Memory B cell (primary cell): ENCODE results near the gene TBC1D19.

Source experiments
- ATAC-seq: fragments of 150-1000 bp; cut with Tn5 transposase; 2 replicates; pipeline ENCODE4 v1.10.0; 2021; ENCODE audit warnings: low read depth, mild to moderate bottlenecking, moderate library complexity
- DNase-seq, 2 donors: peaks; one replicate each; pipeline ENCODE4 v3.0.0; 2022; ENCODE audit warnings: low spot score in 2 of 2
- H3K27ac Mint-ChIP-seq: one replicate; pipeline ENCODE4 v1.8.0; 2022; ENCODE audit warnings: mild to moderate bottlenecking, moderate library complexity, mixed read lengths
- H3K27me3 Mint-ChIP-seq: one replicate; pipeline ENCODE4 v1.8.0; 2022; ENCODE audit warnings: mixed read lengths
- H3K36me3 Mint-ChIP-seq: one replicate; pipeline ENCODE4 v1.8.0; 2022; ENCODE audit warnings: mild to moderate bottlenecking, mixed read lengths
- H3K4me1 Mint-ChIP-seq: one replicate; pipeline ENCODE4 v1.8.0; 2022; ENCODE audit warnings: mixed read lengths
- H3K4me3 Mint-ChIP-seq: one replicate; pipeline ENCODE4 v1.8.0; 2022; ENCODE audit warnings: mild to moderate bottlenecking, moderate library complexity, mixed read lengths
- H3K9me3 Mint-ChIP-seq: one replicate; pipeline ENCODE4 v1.8.0; 2022; ENCODE audit warnings: mixed read lengths

TBC1D19 gene

DNA sequence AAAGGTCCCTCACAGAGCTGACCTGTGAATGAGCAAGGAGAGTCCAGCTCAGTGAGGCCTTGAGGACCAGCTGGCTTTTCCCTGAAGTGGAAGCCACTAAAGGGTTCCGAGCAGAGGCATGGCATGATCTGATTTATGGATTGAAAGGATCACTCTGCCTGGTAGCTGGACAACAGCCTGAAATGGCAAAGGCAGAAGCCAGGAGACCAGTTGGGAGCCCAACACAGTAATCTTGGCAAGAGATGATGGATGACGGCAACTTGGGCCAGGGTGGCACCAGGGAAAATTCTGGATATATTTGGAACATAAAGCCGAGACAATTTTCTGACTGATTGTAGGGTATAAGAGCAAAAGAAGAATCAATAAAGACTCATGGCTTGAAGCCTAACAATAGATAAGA lies 207.5 kb downstream of the TBC1D19 start:
- no peaks in the 10 kb centered on the region for H3K36me3 Mint-ChIP-seq
- H3K27me3 Mint-ChIP-seq: peaks cover 4% of the 10 kb centered on the region
- H3K9me3 Mint-ChIP-seq: no peaks in the 10 kb centered on the region
- H3K4me1 Mint-ChIP-seq: peaks cover 16% of the 10 kb centered on the region
- H3K27ac Mint-ChIP-seq: no peak overlapping the region
- no peak overlapping the region for H3K4me3 Mint-ChIP-seq
- DNase-seq (no peak), ATAC-seq (no peak)

DNA sequence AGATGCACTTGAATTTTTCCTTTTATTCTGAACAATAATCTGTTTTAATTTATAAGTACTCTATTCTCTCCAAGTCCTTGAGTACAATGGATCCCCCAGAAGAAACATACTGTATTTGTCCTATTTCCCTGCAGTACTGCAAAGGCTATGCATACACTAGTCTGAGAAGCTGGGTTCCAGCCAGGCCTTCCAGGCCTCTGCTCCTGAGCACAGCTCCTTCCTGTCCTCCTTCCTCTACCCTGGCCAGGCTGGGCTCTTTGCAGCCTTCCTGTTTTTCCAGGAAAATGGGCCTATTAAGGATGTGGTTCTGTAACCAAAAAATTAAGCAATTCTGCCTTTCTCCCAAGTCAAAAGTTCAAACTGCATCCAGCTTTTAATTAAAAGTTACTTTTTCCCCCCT lies 208.8 kb downstream of the TBC1D19 start:
- DNase-seq (no peak), ATAC-seq (no peak)
- H3K4me1 Mint-ChIP-seq: peaks cover 4% of the 10 kb centered on the region
- no peaks in the 10 kb centered on the region for H3K36me3 Mint-ChIP-seq
- H3K9me3 Mint-ChIP-seq: no peaks in the 10 kb centered on the region
- no peak overlapping the region for H3K4me3 Mint-ChIP-seq
- H3K27ac Mint-ChIP-seq: no peak overlapping the region
- peaks cover 4% of the 10 kb centered on the region for H3K27me3 Mint-ChIP-seq

GRCh38 chr4:26793735-26794134 lies 209.9 kb downstream of the TBC1D19 start:
- Mint-ChIP-seq H3K36me3 (peaks cover 2% of the 10 kb centered on the region), H3K4me1 (no peaks in the 10 kb centered on the region), H3K27me3 (peaks cover 4% of the 10 kb centered on the region), H3K27ac (no peak overlapping the region), H3K4me3 (no peak overlapping the region), H3K9me3 (peaks cover 3% of the 10 kb centered on the region)
- ATAC-seq (no peak), DNase-seq (no peak)

GRCh38 chr4:26796081-26796480 lies 212.2 kb downstream of the TBC1D19 start:
- Mint-ChIP-seq H3K36me3 (peaks cover 4% of the 10 kb centered on the region), H3K9me3 (peaks cover 4% of the 10 kb centered on the region), H3K27me3 (peaks cover 2% of the 10 kb centered on the region), H3K4me3 (no peak overlapping the region), H3K27ac (no peak overlapping the region), H3K4me1 (no peaks in the 10 kb centered on the region)
- ATAC-seq: no peak
- no peak for DNase-seq

- peaks cover 13% of the 10 kb centered on the region for H3K4me1 Mint-ChIP-seq
- H3K27ac Mint-ChIP-seq: no peak overlapping the region
- ATAC-seq: no peak
- H3K27me3 Mint-ChIP-seq: no peaks in the 10 kb centered on the region
- H3K4me3 Mint-ChIP-seq: no peak overlapping the region
- H3K9me3 Mint-ChIP-seq: peaks cover 4% of the 10 kb centered on the region
- peaks cover 4% of the 10 kb centered on the region for H3K36me3 Mint-ChIP-seq
- no peak for DNase-seq
These were observed 218.9 kb downstream of the TBC1D19 start for GRCh38 chr4:26802790-26803189.

DNA sequence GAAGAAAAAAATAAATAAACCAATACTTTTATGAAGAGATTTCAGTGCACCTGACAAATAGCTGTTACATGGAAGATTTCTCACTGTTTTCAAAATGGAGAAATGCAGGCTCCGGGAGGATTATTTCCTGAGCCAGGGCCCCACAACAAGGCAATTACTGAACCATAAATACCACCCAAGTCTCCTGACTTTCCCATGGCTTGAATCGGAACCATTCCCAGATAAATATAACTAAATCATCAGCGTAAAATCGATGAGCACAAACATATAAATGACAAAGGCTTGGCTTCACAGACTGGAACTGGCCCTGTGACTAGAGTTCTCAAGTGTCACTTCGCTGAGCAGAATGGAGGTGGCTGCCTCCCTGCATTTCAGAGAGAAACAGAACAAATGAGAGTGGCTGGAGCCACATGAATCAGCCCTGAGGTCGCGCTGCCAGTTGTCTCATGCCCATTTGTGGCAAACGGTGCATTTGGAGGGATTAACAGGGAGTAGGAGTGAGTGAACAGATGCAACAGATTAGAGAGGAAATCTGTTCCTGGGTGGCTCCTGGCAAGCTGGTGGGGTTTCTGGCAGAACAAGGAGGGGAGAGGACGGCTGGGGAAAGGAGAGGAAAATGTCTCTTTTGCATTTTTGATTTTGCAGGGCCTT lies 219.5 kb downstream of the TBC1D19 start:
- Mint-ChIP-seq H3K4me3 (no peak overlapping the region), H3K27ac (no peak overlapping the region), H3K36me3 (peaks cover 2% of the 10 kb centered on the region), H3K27me3 (no peaks in the 10 kb centered on the region), H3K4me1 (peaks cover 13% of the 10 kb centered on the region), H3K9me3 (peaks cover 4% of the 10 kb centered on the region)
- DNase-seq: no peak
- ATAC-seq: no peak

DNA sequence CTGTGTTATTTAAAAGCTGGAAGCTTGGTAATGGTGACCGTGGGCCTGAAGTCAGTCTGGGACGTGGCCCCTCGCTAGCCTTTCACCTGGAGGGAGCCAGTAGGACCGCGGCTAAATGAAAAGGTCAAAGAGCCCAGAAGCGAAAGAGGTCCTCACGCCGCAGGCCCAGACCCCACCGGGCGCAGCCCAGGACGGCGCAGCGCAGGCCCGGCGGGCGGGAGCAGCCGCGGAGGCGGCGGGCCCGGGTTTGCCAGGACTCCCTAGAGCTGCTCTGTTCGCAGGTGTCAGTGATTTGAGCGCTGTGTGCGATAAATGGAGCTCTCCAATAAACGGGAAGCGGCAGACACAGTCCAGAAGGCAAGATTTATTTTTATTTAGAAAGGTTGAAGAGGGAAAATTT lies 220.6 kb downstream of the TBC1D19 start:
- Mint-ChIP-seq H3K4me3 (no peak overlapping the region), H3K4me1 (peaks cover 16% of the 10 kb centered on the region), H3K36me3 (peaks cover 2% of the 10 kb centered on the region), H3K9me3 (no peaks in the 10 kb centered on the region), H3K27ac (no peak overlapping the region), H3K27me3 (peaks cover 2% of the 10 kb centered on the region)
- DNase-seq (no peak), ATAC-seq (no peak)

- Mint-ChIP-seq H3K36me3 (peaks cover 2% of the 10 kb centered on the region), H3K27me3 (peaks cover 5% of the 10 kb centered on the region), H3K4me1 (peaks cover 16% of the 10 kb centered on the region), H3K4me3 (no peak overlapping the region), H3K9me3 (no peaks in the 10 kb centered on the region), H3K27ac (no peak overlapping the region)
- DNase-seq: no peak
- no peak for ATAC-seq
These were observed 221.0 kb downstream of the TBC1D19 start for GRCh38 chr4:26804925-26805324.
